ENCODE measurements around the gene CDC42BPB.

CDC42BPB gene

DNA sequence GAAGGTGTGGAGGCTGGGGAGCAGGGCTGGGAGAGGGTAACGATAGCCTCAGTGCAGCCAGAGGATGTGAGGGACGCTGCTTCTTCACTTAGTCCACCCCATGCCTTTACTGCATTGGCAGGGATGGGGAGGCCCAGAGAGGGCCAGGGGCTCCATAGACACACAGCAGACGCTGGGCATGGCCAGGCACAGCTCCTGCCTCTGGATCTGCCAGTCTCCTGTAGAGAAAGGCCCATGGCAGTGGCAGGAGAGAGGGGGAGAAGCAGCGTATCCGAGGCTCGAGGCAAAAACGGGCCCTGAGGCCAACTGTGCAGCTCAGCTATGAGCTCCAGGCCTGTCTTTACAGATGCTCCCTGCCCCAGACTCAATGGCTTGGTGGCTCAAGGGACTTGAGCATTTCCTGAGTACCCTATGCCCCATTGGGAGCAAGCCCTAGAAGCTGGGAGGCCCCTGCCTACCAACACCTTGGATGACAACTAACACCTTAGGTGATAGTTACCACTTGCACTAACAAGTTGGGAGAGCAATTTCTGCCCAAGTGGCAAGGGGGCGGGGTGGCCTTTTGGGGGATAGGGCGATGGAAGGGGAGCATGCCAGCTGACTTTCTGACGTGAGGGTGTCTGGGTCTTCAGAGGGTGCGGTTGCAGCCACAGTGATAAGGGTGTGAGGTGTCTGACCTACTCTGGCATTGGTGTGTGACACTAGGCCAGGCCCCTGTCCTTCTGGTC is 21.7 kb upstream of the CDC42BPB start:
- Histone ChIP-seq H3K9me3 (ENCODE audit: control insufficient read depth, insufficient read depth, low read length) (no peaks in the 10 kb centered on the region), H3K4me3 (ENCODE audit: low read length) (no peak overlapping the region), H4K20me1 (ENCODE audit: control insufficient read depth, insufficient read depth, low read depth, low read length) (no peaks in the 10 kb centered on the region), H3K4me2 (ENCODE audit: low read length) (no peak overlapping the region), H3K27ac (ENCODE audit: low read depth, low read length) (no peak overlapping the region), H3K4me1 (ENCODE audit: control insufficient read depth, low read length) (peaks cover 13% of the 10 kb centered on the region), H3K79me2 (ENCODE audit: control insufficient read depth, low read length) (no peaks in the 10 kb centered on the region), H3K9me2 (replicated peaks; ENCODE audit: control insufficient read depth, low read length) (no peaks in the 10 kb centered on the region), H3K27me3 (ENCODE audit: control insufficient read depth, low read length) (peaks cover 24% of the 10 kb centered on the region), H3K36me3 (ENCODE audit: control insufficient read depth, low read length) (no peaks in the 10 kb centered on the region), H3F3A (ENCODE audit: control insufficient read depth, insufficient read depth) (no peaks in the 10 kb centered on the region)
- TF ChIP-seq, protein P1, sequence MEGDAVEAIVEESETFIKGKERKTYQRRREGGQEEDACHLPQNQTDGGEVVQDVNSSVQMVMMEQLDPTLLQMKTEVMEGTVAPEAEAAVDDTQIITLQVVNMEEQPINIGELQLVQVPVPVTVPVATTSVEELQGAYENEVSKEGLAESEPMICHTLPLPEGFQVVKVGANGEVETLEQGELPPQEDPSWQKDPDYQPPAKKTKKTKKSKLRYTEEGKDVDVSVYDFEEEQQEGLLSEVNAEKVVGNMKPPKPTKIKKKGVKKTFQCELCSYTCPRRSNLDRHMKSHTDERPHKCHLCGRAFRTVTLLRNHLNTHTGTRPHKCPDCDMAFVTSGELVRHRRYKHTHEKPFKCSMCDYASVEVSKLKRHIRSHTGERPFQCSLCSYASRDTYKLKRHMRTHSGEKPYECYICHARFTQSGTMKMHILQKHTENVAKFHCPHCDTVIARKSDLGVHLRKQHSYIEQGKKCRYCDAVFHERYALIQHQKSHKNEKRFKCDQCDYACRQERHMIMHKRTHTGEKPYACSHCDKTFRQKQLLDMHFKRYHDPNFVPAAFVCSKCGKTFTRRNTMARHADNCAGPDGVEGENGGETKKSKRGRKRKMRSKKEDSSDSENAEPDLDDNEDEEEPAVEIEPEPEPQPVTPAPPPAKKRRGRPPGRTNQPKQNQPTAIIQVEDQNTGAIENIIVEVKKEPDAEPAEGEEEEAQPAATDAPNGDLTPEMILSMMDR (IDR thresholded peaks at IDR 0.05; ENCODE audit: low read depth, low read length, poor library complexity, severe bottlenecking): no peak
- no peak for TF ChIP-seq EZH2phosphoT487 (IDR thresholded peaks at IDR 0.05; ENCODE audit: borderline replicate concordance, low read length)

DNA sequence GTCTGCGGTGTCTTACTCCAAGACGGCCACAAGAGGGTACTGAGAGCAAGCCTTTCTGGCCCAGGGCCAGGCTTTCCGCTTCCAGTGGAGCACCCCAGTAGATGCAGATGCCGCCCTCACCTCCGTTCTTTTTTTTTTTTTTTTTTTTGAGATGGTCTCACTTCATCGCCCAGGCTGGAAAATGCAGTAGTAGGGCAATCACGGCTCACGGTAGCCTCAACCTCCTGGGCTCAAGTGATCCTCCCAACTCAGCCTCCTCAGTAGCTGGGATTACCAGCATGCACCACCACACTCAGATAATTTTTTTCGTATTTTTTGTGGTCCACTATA is 21.0 kb upstream of the CDC42BPB start:
- Histone ChIP-seq H3K9me2 (replicated peaks; ENCODE audit: control insufficient read depth, low read length) (no peaks in the 10 kb centered on the region), H3K27ac (ENCODE audit: low read depth, low read length) (no peak overlapping the region), H3F3A (ENCODE audit: control insufficient read depth, insufficient read depth) (no peaks in the 10 kb centered on the region), H3K4me3 (ENCODE audit: low read length) (no peak overlapping the region), H3K9me3 (ENCODE audit: control insufficient read depth, insufficient read depth, low read length) (no peaks in the 10 kb centered on the region), H3K27me3 (ENCODE audit: control insufficient read depth, low read length) (peaks cover 30% of the 10 kb centered on the region), H3K4me1 (ENCODE audit: control insufficient read depth, low read length) (peaks cover 13% of the 10 kb centered on the region), H3K36me3 (ENCODE audit: control insufficient read depth, low read length) (no peaks in the 10 kb centered on the region), H3K4me2 (ENCODE audit: low read length) (no peak overlapping the region), H4K20me1 (ENCODE audit: control insufficient read depth, insufficient read depth, low read depth, low read length) (no peaks in the 10 kb centered on the region), H3K79me2 (ENCODE audit: control insufficient read depth, low read length) (no peaks in the 10 kb centered on the region)
- TF ChIP-seq, protein P1 (IDR thresholded peaks at IDR 0.05; ENCODE audit: low read depth, low read length, poor library complexity, severe bottlenecking): peak; percentile 69
- no peak for TF ChIP-seq EZH2phosphoT487 (IDR thresholded peaks at IDR 0.05; ENCODE audit: borderline replicate concordance, low read length)

DNA sequence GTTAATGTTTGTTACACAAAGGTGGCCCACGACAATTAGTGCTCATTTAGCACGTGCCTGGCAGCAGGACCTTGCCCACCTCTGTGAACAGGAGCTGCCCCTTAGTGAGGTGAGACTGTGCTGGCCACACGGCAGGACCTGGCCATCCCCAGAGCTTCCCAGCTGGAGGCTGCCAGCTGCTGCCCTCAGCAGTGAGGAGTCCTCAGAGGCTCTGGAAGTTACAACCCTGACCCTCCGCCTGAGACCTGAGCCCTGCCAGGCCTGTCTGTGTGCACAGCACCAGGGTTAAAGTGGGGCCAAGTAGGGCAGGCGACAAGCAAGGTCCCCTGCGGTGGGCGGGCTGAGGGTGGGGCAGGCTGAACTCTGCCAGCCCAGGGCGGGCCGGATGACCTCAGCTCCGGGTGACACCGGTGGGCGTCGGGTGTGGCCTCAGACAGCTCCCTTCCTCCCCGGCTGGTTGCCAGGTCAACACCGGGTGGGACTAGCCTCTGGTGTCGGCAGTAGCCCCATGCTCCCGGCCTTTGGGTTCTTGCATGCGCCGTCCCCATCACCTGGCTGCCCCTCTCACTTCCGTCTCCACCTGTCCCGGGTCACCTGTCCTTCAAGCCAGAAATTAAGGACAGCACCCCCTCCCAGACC is 17.5 kb upstream of the CDC42BPB start:
- H3K36me3 ChIP-seq (ENCODE audit: control insufficient read depth, low read length): no peaks in the 10 kb centered on the region
- peak overlapping the region; percentile 66 for H3K4me3 ChIP-seq (ENCODE audit: low read length)
- peak overlapping the region; percentile 75 for H3K4me2 ChIP-seq (ENCODE audit: low read length)
- H3K27ac ChIP-seq (ENCODE audit: low read depth, low read length): no peak overlapping the region
- H3K27me3 ChIP-seq (ENCODE audit: control insufficient read depth, low read length): peaks cover 33% of the 10 kb centered on the region
- H3K9me3 ChIP-seq (ENCODE audit: control insufficient read depth, insufficient read depth, low read length): no peaks in the 10 kb centered on the region
- no peaks in the 10 kb centered on the region for H3K9me2 ChIP-seq (replicated peaks; ENCODE audit: control insufficient read depth, low read length)
- no peaks in the 10 kb centered on the region for H3K79me2 ChIP-seq (ENCODE audit: control insufficient read depth, low read length)
- peaks cover 13% of the 10 kb centered on the region for H3K4me1 ChIP-seq (ENCODE audit: control insufficient read depth, low read length)
- no peaks in the 10 kb centered on the region for H3F3A ChIP-seq (ENCODE audit: control insufficient read depth, insufficient read depth)
- TF ChIP-seq EZH2phosphoT487 (IDR thresholded peaks at IDR 0.05; ENCODE audit: borderline replicate concordance, low read length): no peak
- TF ChIP-seq, protein P1 (IDR thresholded peaks at IDR 0.05; ENCODE audit: low read depth, low read length, poor library complexity, severe bottlenecking): no peak
- no peaks in the 10 kb centered on the region for H4K20me1 ChIP-seq (ENCODE audit: control insufficient read depth, insufficient read depth, low read depth, low read length)

Measured in DOHH2 (cell line).